SU-DHL-6 (cell line): ENCODE measurements around the gene CAMK2D.
A peak's percentile ranks its signal among the peaks of the same experiment; 100 is the strongest.

ENCODE experiments used
- H2AFZ ChIP-seq: fragments of 200-600 bp; sonication (generic); 2 replicates; pipeline ENCODE4 v1.6.1; 2014; ENCODE audit warnings: low read depth, mild to moderate bottlenecking, moderate library complexity, mixed read lengths, antibody characterized with exemption, low read length; ENCODE audit not compliant: severe bottlenecking
- H3F3A ChIP-seq: fragments of 200-600 bp; shearing (Covaris generic); 2 replicates; pipeline ENCODE4 v1.6.0; 2016; ENCODE audit warnings: antibody characterized with exemption, mild to moderate bottlenecking; ENCODE audit not compliant: insufficient read depth
- H3K27ac ChIP-seq: fragments of 200-600 bp; sonication (generic); 2 replicates; pipeline ENCODE4 v1.5.1; 2016; ENCODE audit warnings: low read depth, mild to moderate bottlenecking, low read length, moderate library complexity, mixed read lengths
- H3K27me3 ChIP-seq: fragments of 200-600 bp; sonication (generic), shearing (Covaris generic); 2 replicates; pipeline ENCODE4 v1.6.0; 2014; ENCODE audit warnings: mild to moderate bottlenecking, low read length
- H3K36me3 ChIP-seq: fragments of 200-600 bp; sonication (generic); 2 replicates; pipeline ENCODE4 v1.6.1; 2014; ENCODE audit warnings: mild to moderate bottlenecking, low read length, mixed read lengths
- H3K4me2 ChIP-seq: fragments of 300-600, 200-600 bp; shearing (Covaris generic), sonication (generic); 2 replicates; pipeline ENCODE4 v1.6.0; 2014; ENCODE audit warnings: low read length, low read depth, mild to moderate bottlenecking; ENCODE audit not compliant: poor library complexity, severe bottlenecking
- H3K4me3 ChIP-seq: fragments of 200-600 bp; sonication (generic); 2 replicates; pipeline ENCODE4 v1.5.1; 2014; ENCODE audit warnings: antibody characterized with exemption, low read length, mild to moderate bottlenecking, mixed read lengths; ENCODE audit not compliant: insufficient read depth, poor library complexity, severe bottlenecking
- H3K79me2 ChIP-seq: fragments of 200-600 bp; sonication (generic); 2 replicates; pipeline ENCODE4 v1.6.1; 2014; ENCODE audit warnings: mild to moderate bottlenecking, low read length, moderate library complexity; ENCODE audit not compliant: insufficient read depth
- H3K9ac ChIP-seq: fragments of 200-600 bp; sonication (generic); 2 replicates; pipeline ENCODE4 v1.7.0; 2014; ENCODE audit warnings: mild to moderate bottlenecking, low read length
- H3K9me2 ChIP-seq: fragments of 200-600 bp; sonication (generic); replicated peaks from 2 replicates; pipeline ENCODE4 v1.6.1; 2014; ENCODE audit warnings: low read length; ENCODE audit not compliant: insufficient read depth
- H3K9me3 ChIP-seq: fragments of 200-600 bp; sonication (generic); 2 replicates; pipeline ENCODE4 v1.6.1; 2014; ENCODE audit warnings: low read length, mixed read lengths; ENCODE audit not compliant: insufficient read depth
- H4K20me1 ChIP-seq: fragments of 200-600 bp; sonication (generic); 2 replicates; pipeline ENCODE4 v1.6.1; 2014; ENCODE audit warnings: low read depth, mild to moderate bottlenecking, antibody characterized with exemption, low read length, moderate library complexity, mixed read lengths
- EZH2phosphoT487 ChIP-seq: fragments of 200-600 bp; sonication (generic), shearing (Covaris generic); conservative IDR thresholded peaks from 2 replicates; pipeline ENCODE4 v1.6.1; 2018; ENCODE audit warnings: mild to moderate bottlenecking, antibody characterized with exemption, low read length, moderate library complexity, mixed read lengths
- TF ChIP-seq, protein P1 (sequence below): fragments of 200-600 bp; sonication (generic); IDR thresholded peaks from one replicate; pipeline ENCODE4 v1.5.1; 2017; ENCODE audit warnings: antibody characterized with exemption, mild to moderate bottlenecking, low read length, moderate library complexity; ENCODE audit not compliant: insufficient read depth, poor library complexity, severe bottlenecking

Gene CAMK2D

DNA sequence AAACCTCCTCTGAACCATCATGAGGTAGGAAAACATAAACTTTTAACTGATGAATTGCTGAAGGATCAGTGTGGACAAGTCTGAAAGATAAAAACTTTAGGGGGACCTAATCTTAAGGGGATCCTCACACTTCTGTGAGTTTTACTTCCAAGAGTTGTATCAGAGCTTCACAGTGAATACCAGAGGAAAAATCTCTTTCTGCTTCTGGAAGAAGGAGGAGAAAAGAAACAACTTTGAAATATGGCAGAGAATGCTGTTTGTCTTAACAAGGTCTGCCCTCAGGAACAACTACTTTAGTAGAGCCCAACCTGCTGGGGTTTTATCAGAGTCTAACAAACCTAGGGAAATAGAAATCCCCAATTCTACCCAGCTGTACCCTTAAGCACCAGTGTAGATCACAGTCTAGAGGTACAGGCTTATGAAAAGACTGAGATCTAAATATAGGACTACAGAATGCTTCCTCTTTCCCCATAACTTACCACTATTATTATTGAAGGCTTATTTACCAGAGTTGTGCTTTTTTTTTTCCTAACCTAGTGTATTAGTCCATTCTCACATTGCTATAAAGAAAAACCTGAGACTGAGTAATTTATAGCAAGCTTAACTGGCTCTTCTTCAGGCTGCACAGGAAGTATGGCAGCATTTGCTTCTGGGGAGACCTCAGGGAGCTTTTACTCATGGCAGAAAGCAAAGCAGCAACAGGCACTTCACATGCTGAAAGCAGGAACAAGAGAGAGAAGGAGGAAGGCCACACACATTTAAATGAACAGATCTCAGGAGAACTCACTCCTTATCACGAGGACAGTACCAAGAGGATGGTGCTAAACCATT lies 167.9 kb downstream of the CAMK2D start:
- peak overlapping the region; percentile 34; the same call in 1 of the 2 replicates for H3K27ac ChIP-seq
- no peaks in the 10 kb centered on the region for H3K9me2 ChIP-seq
- no peaks in the 10 kb centered on the region for H3K27me3 ChIP-seq
- no peak overlapping the region; the same call in 1 of the 2 replicates for H3K9ac ChIP-seq
- no peaks in the 10 kb centered on the region for H3K36me3 ChIP-seq
- no peak overlapping the region for H3K4me3 ChIP-seq
- H3K79me2 ChIP-seq: no peaks in the 10 kb centered on the region
- no peaks in the 10 kb centered on the region for H4K20me1 ChIP-seq
- H3K4me2 ChIP-seq: peak overlapping the region; percentile 35
- no peaks in the 10 kb centered on the region for H3F3A ChIP-seq
- no peak overlapping the region for H2AFZ ChIP-seq
- TF ChIP-seq EZH2phosphoT487: no peak
- TF ChIP-seq, protein P1, sequence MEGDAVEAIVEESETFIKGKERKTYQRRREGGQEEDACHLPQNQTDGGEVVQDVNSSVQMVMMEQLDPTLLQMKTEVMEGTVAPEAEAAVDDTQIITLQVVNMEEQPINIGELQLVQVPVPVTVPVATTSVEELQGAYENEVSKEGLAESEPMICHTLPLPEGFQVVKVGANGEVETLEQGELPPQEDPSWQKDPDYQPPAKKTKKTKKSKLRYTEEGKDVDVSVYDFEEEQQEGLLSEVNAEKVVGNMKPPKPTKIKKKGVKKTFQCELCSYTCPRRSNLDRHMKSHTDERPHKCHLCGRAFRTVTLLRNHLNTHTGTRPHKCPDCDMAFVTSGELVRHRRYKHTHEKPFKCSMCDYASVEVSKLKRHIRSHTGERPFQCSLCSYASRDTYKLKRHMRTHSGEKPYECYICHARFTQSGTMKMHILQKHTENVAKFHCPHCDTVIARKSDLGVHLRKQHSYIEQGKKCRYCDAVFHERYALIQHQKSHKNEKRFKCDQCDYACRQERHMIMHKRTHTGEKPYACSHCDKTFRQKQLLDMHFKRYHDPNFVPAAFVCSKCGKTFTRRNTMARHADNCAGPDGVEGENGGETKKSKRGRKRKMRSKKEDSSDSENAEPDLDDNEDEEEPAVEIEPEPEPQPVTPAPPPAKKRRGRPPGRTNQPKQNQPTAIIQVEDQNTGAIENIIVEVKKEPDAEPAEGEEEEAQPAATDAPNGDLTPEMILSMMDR: no peak
- H3K9me3 ChIP-seq: no peaks in the 10 kb centered on the region

GRCh38 chr4:113591982-113592381 lies 169.6 kb downstream of the CAMK2D start:
- Histone ChIP-seq H2AFZ (no peak overlapping the region), H3K9ac (no peak overlapping the region), H4K20me1 (no peaks in the 10 kb centered on the region)

DNA sequence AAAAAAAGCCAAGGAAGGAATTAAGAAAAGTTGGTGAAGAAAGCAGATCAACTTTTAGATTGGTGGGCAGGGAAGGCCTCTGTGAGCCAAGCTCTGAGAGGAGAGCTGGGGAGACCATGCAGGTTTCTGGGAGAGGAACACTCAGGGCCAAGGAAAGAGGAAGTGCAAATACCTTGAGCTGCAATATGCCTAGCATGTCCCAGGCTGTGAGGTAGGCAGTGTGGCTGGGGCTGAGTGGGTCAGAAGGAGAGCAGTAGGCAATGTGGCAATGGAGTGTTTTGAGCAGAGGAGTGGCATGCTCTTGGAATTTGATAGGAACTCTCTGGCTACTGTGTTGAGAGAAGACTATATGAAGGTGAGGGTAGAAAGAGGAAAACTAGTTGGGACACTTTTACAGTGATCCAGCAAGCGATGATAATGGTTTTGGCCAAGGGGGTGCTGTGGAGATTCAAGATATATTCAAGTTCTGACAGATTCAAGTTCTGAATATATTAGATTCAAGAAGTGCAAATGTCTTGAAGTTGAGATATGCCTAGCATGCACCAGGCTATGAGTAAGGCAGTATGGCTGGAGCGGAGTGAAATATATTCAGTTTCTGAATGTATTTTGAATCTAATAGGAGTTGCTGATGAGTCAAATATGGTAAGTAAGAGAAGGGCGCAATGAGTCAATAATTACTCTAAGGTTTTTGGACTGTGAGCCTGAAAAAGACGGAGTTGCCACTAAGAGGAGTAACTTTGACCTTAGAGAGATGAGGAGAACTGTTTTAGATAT lies 172.5 kb downstream of the CAMK2D start:
- TF ChIP-seq, protein P1: no peak
- TF ChIP-seq EZH2phosphoT487: no peak
- Histone ChIP-seq H3K27me3 (no peaks in the 10 kb centered on the region), H3K4me2 (no peak overlapping the region), H3K9me2 (no peaks in the 10 kb centered on the region), H3K4me3 (no peak overlapping the region), H3K36me3 (no peaks in the 10 kb centered on the region), H3K79me2 (no peaks in the 10 kb centered on the region), H4K20me1 (no peaks in the 10 kb centered on the region), H3K9me3 (no peaks in the 10 kb centered on the region), H2AFZ (no peak overlapping the region), H3K27ac (no peak overlapping the region), H3K9ac (no peak overlapping the region), H3F3A (no peaks in the 10 kb centered on the region)

More at GRCh38 chr4:113591982-113592381, 169.6 kb downstream of the CAMK2D start:
- Histone ChIP-seq H3K79me2 (no peaks in the 10 kb centered on the region), H3F3A (no peaks in the 10 kb centered on the region), H3K4me2 (no peak overlapping the region), H3K9me2 (no peaks in the 10 kb centered on the region), H3K36me3 (no peaks in the 10 kb centered on the region), H3K9me3 (no peaks in the 10 kb centered on the region), H3K27ac (no peak overlapping the region), H3K4me3 (no peak overlapping the region), H3K27me3 (no peaks in the 10 kb centered on the region)
- no peak for TF ChIP-seq EZH2phosphoT487
- TF ChIP-seq, protein P1: no peak
